AG10803 (cell line): ENCODE data around the gene PRKACG.

Experiments used
- DNase-seq: peaks from one replicate; pipeline ENCODE4 v3.0.0; 2010; ENCODE audit warnings: low read depth
- H3K4me3 ChIP-seq: 2 replicates; pipeline ENCODE4 v1.5.1; 2011; ENCODE audit warnings: mild to moderate bottlenecking, low read length, control low read depth
- CTCF ChIP-seq: conservative IDR thresholded peaks from 2 replicates; pipeline ENCODE4 v1.5.1; 2011; ENCODE audit warnings: mild to moderate bottlenecking, low read length, control low read depth, inconsistent platforms

The PRKACG gene

GRCh38 chr9:69023650-69024049 is 9.7 kb upstream of the PRKACG start:
- no peak overlapping the region for H3K4me3 ChIP-seq
- no peak for TF ChIP-seq CTCF
- DNase-seq, result no peak

- no peak for TF ChIP-seq CTCF
- H3K4me3 ChIP-seq, result no peak overlapping the region
- no peak for DNase-seq
Measured at GRCh38 chr9:69020301-69021145, 6.6 kb upstream of the PRKACG start.

- no peak overlapping the region for H3K4me3 ChIP-seq
- no peak for DNase-seq
- TF ChIP-seq CTCF, result no peak
Measured at GRCh38 chr9:69019808-69020207, 5.9 kb upstream of the PRKACG start.

- H3K4me3 ChIP-seq, result no peak overlapping the region
- no peak for DNase-seq
- no peak for TF ChIP-seq CTCF
Measured at GRCh38 chr9:69018737-69019136, 4.8 kb upstream of the PRKACG start.

- no peak for DNase-seq
- H3K4me3 ChIP-seq, result no peak overlapping the region
- no peak for TF ChIP-seq CTCF
Measured at GRCh38 chr9:69016191-69017096, 2.5 kb upstream of the PRKACG start.

GRCh38 chr9:69013382-69013727 is 558 bp downstream of the PRKACG start:
- TF ChIP-seq CTCF, result no peak
- no peak for DNase-seq
- no peak overlapping the region for H3K4me3 ChIP-seq
